HCT116 (cell line): ENCODE measurements around the gene CTNNB1. TPM values are rescaled to one million over a fixed set of nuclear protein-coding genes. Genes with fewer than 3 reads are reported as not detected.
A peak's percentile ranks its signal among the peaks of the same experiment; 100 is the strongest.

ENCODE experiments used
- ATAC-seq: fragments of 200-7000 bp; cut with Tn5 transposase; 2 replicates; pipeline ENCODE4 v1.9.1; 2020; ENCODE audit warnings: mild to moderate bottlenecking, moderate library complexity
- BruUV-seq: library from RNA; stranded (reverse); fragments of 400-500 nt; replicated peaks from 2 replicates; lab custom pipeline; 2021; lab: Mats Ljungman, UMichigan
- CTCF ChIA-PET: fragments of 300-600 bp; sonication (Branson Sonifier 250); formaldehyde crosslinking; loops from one replicate; lab custom pipeline; 2021; ENCODE audit warnings: antibody characterized with exemption; lab: Charles Lee
- POLR2A ChIA-PET: fragments of 300-600, 350-600 bp; sonication (Branson Sonifier 250); formaldehyde crosslinking; loops from one replicate; lab custom pipeline; 2021; ENCODE audit warnings: antibody characterized with exemption; lab: Charles Lee
- RAD21 ChIA-PET, 2 experiments: fragments of 300-600 bp; sonication (Branson Sonifier 250); formaldehyde crosslinking; loops; one replicate each; lab custom pipeline; 2023; ENCODE audit warnings: low total read pairs in 2 of 2; ENCODE audit not compliant: uncharacterized antibody in 2 of 2, unreplicated experiment in 2 of 2, low non-redundant PET in 1 of 2; lab: Charles Lee
- DNase-seq: peaks from one replicate; pipeline ENCODE4 v3.0.0-alpha.2; 2010; ENCODE audit warnings: low read depth, low spot score
- H2AFZ ChIP-seq: fragments of 200-600 bp; shearing (Covaris generic), sonication (generic); 2 replicates; pipeline ENCODE4 v1.6.1; 2017; ENCODE audit warnings: low read depth, mixed run types, mixed read lengths, antibody characterized with exemption, low read length; ENCODE audit not compliant: poor library complexity, severe bottlenecking
- H3K27ac ChIP-seq: 2 replicates; pipeline ENCODE4 v1.5.1; 2012; ENCODE audit warnings: low read depth, low read length
- H3K27me3 ChIP-seq: fragments of 200-600 bp; sonication (generic); 2 replicates; pipeline ENCODE4 v1.6.1; 2016; ENCODE audit warnings: mixed run types, low read length, mixed read lengths; ENCODE audit not compliant: insufficient read depth
- H3K36me3 ChIP-seq, 2 experiments: fragments of 200-500 bp in 1 of 2; fragments of 200-600 bp in 1 of 2; sonication (Bioruptor generic) in 1 of 2; sonication (generic) in 1 of 2; 2 replicates each; pipeline versions ENCODE4 v1.5.1 to v1.6.1; 2014 to 2016; ENCODE audit warnings: low read length in 2 of 2, inconsistent platforms in 1 of 2, mixed read lengths in 1 of 2, mixed run types in 1 of 2; ENCODE audit not compliant: insufficient read depth in 2 of 2, control insufficient read depth in 1 of 2
- H3K4me1 ChIP-seq, 2 experiments: fragments of 200-600 bp in 1 of 2; sonication (generic) in 1 of 2; 2 replicates each; pipeline versions ENCODE4 v1.5.1 to v1.6.1; 2012 to 2017; ENCODE audit warnings: low read length in 2 of 2, inconsistent platforms in 1 of 2, mild to moderate bottlenecking in 1 of 2, mixed read lengths in 1 of 2, mixed run types in 1 of 2, moderate library complexity in 1 of 2; ENCODE audit not compliant: insufficient read depth in 2 of 2, control insufficient read depth in 1 of 2
- H3K4me2 ChIP-seq: fragments of 200-600 bp; sonication (generic); 2 replicates; pipeline ENCODE4 v1.6.1; 2017; ENCODE audit warnings: mixed run types, low read length, mixed read lengths
- H3K4me3 ChIP-seq, 2 experiments: fragments of 200-600 bp in 1 of 2; sonication (generic) in 1 of 2; replicated peaks in 1 of 2; 2 replicates each; pipeline ENCODE4 v1.5.1; 2011 to 2016; ENCODE audit warnings: low read length in 2 of 2, control low read depth in 1 of 2, low read depth in 1 of 2, mild to moderate bottlenecking in 1 of 2, mixed read lengths in 1 of 2, mixed run types in 1 of 2
- H3K79me2 ChIP-seq: fragments of 200-600 bp; sonication (generic); 2 replicates; pipeline ENCODE4 v1.6.1; 2017; ENCODE audit warnings: mild to moderate bottlenecking, mixed run types, low read length, moderate library complexity, mixed read lengths; ENCODE audit not compliant: insufficient read depth
- H3K9ac ChIP-seq: fragments of 200-600 bp; sonication (generic); 2 replicates; pipeline ENCODE4 v1.6.1; 2016; ENCODE audit warnings: low read length, mixed read lengths
- H3K9me2 ChIP-seq: fragments of 200-600 bp; sonication (generic), shearing (Covaris generic); 2 replicates; pipeline ENCODE4 v1.6.1; 2017; ENCODE audit warnings: mixed run types, mild to moderate bottlenecking, moderate library complexity; ENCODE audit not compliant: insufficient read depth
- H3K9me3 ChIP-seq, 2 experiments: fragments of 200-500 bp in 1 of 2; fragments of 200-600 bp in 1 of 2; sonication (Bioruptor generic) in 1 of 2; sonication (generic) in 1 of 2; 2 replicates each; pipeline ENCODE4 v1.6.1; 2014 to 2017; ENCODE audit warnings: low read length in 2 of 2, mixed read lengths in 2 of 2, inconsistent platforms in 1 of 2, low read depth in 1 of 2, mild to moderate bottlenecking in 1 of 2, mixed run types in 1 of 2, moderate library complexity in 1 of 2; ENCODE audit not compliant: control insufficient read depth in 1 of 2, insufficient read depth in 1 of 2
- H4K20me1 ChIP-seq: fragments of 200-600 bp; sonication (generic), shearing (Covaris generic); 2 replicates; pipeline ENCODE4 v1.6.1; 2017; ENCODE audit warnings: mixed run types, mild to moderate bottlenecking, moderate library complexity; ENCODE audit not compliant: insufficient read depth
- CBX3 ChIP-seq: IDR thresholded peaks from 2 replicates; pipeline ENCODE4 v1.6.1; 2012; ENCODE audit warnings: low read depth
- EGR1 ChIP-seq: IDR thresholded peaks from 2 replicates; pipeline ENCODE4 v1.6.1; 2012; ENCODE audit warnings: low read depth
- ELF1 ChIP-seq: IDR thresholded peaks from 2 replicates; pipeline ENCODE4 v1.6.1; 2012; ENCODE audit warnings: low read depth, borderline replicate concordance
- EZH2phosphoT487 ChIP-seq: fragments of 200-600 bp; IDR thresholded peaks from 2 replicates; pipeline ENCODE4 v1.6.1; 2018; ENCODE audit warnings: antibody characterized with exemption, borderline replicate concordance
- FOSL1 ChIP-seq: IDR thresholded peaks from 2 replicates; pipeline ENCODE4 v1.6.1; 2012; ENCODE audit warnings: low read depth
- SIN3A ChIP-seq: IDR thresholded peaks from 2 replicates; pipeline ENCODE4 v1.6.1; 2012; ENCODE audit warnings: low read depth
- SP1 ChIP-seq: IDR thresholded peaks from 2 replicates; pipeline ENCODE4 v1.6.1; 2012; ENCODE audit warnings: low read depth
- SRF ChIP-seq: IDR thresholded peaks from 2 replicates; pipeline ENCODE4 v1.6.1; 2012; ENCODE audit warnings: low read depth
- TCF7L2 ChIP-seq: IDR thresholded peaks from 2 replicates; pipeline ENCODE4 v1.7.0; 2011; ENCODE audit warnings: borderline replicate concordance, inconsistent platforms; ENCODE audit not compliant: insufficient read depth, insufficient read length; ENCODE audit errors: extremely low read depth
- YY1 ChIP-seq: IDR thresholded peaks from 2 replicates; pipeline ENCODE4 v1.6.1; 2011; ENCODE audit warnings: low read length, low read depth, moderate library complexity, mild to moderate bottlenecking; ENCODE audit not compliant: insufficient replicate concordance; ENCODE audit errors: extremely low read depth
- ZFX ChIP-seq: fragments of 450-650 bp; IDR thresholded peaks from 2 replicates; pipeline ENCODE4 v1.6.1; 2017
- intact Hi-C: fragments of 100-400 bp; cut with micrococcal nuclease; formaldehyde crosslinking; loops from 2 replicates; pipeline ENCODE4 v1.10.0; 2022
- total RNA-seq: library from RNA; stranded (reverse); gene quantifications from one replicate; pipeline ENCODE4 v1.2.1, GENCODE V29; 2021; ENCODE audit not compliant: unreplicated experiment
- TF ChIP-seq, protein P1 (sequence below): IDR thresholded peaks from 2 replicates; pipeline ENCODE4 v1.6.1; 2012
- TF ChIP-seq, protein P2 (sequence below): IDR thresholded peaks from 2 replicates; pipeline ENCODE4 v1.6.1; 2012; ENCODE audit warnings: low read depth
- TF ChIP-seq, protein P3 (sequence below), 3 experiments: fragments of 200-600 bp in 1 of 3; sonication (generic) in 1 of 3; IDR thresholded peaks in 2 of 3; conservative IDR thresholded peaks in 1 of 3; 2 replicates each; pipeline ENCODE4 v1.5.1; 2012 to 2017; ENCODE audit warnings: low read depth in 2 of 3, low read length in 2 of 3, antibody characterized with exemption in 1 of 3, borderline replicate concordance in 1 of 3, control low read depth in 1 of 3, mild to moderate bottlenecking in 1 of 3, mixed read lengths in 1 of 3, mixed run types in 1 of 3, moderate library complexity in 1 of 3; ENCODE audit not compliant: insufficient read depth in 1 of 3

The CTNNB1 gene
- total RNA-seq, 1 experiment from 2014 or later, result 265 TPM

DNA sequence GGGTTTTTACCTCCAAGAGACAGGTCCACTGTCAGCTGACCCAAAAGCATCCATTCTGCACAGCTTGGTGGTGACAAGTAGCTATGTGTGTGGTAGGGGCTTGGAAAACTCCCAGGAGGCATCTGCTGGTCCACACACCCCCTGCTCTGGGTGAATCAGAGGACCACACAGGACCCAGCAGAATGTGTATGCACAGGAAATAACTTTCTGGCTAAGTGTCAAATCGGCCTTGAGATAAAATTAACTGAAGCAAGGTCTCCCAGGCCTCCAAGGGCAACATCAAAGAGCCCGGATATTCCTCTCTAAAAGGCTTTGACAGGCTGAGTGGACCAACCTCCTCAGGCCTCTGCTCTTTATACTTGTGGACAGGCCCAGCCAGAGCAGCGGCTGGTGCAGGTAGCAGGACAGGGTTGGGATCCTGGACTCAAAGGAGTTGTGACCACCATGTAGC lies 66.5 kb downstream of the CTNNB1 start:
- no peaks in the 10 kb centered on the region for H3K79me2 ChIP-seq
- TF ChIP-seq TCF7L2 (peak; percentile 94), ZFX (no peak)
- TF ChIP-seq, protein P1, sequence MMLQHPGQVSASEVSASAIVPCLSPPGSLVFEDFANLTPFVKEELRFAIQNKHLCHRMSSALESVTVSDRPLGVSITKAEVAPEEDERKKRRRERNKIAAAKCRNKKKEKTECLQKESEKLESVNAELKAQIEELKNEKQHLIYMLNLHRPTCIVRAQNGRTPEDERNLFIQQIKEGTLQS, result no peak
- H3K9me3 ChIP-seq, result no peaks in the 10 kb centered on the region
- no peaks in the 10 kb centered on the region for H3K27me3 ChIP-seq
- H3K36me3 ChIP-seq, result no peaks in the 10 kb centered on the region
- H3K4me2 ChIP-seq, result peak overlapping the region; percentile 48
- no peak for DNase-seq
- ATAC-seq, result no peak
- BruUV-seq, result no TSS peak
- intact Hi-C loops, result no loop called here
- H3K27ac ChIP-seq, result no peak overlapping the region
- no peak overlapping the region for H3K9ac ChIP-seq
- ChIA-PET CTCF (no interaction called here), POLR2A (no interaction called here), RAD21 (no interaction called here)
- H3K9me2 ChIP-seq, result no peaks in the 10 kb centered on the region
- H2AFZ ChIP-seq, result peak overlapping the region; percentile 30
- H3K4me1 ChIP-seq, result peaks cover 28 to 45% of the 10 kb centered on the region in 2 experiments
- H3K4me3 ChIP-seq, result no peak overlapping the region
- no peaks in the 10 kb centered on the region for H4K20me1 ChIP-seq

DNA sequence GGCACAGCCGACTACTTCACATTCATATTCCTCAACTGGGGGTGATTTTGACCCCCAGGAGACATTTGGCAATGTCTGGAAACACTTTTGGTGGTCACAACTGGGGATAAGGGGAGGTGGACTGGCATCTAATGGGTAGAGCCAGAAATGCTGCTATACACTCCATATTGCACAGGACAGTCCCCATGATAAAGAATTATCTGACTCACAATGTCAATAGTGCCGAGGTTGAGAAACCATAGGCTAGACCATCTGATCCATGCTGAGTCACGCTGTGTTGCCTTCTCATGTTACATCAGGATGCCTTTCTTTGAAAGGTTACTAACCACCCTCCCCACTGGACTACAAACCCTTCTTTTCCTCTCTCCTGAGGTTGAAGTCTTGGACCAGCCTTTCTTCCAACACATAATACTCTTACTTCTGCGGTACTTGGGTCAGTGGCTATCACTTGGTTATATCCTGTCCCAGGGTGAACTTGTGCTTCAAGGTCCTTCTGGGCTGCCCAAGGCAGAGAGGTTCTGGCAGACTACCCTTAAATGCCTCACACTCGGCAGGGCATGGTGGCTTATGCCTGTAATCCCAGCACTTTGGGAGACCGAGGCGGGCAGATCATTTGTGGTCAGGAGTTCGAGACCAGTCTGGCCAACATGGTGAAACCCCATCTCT lies 68.8 kb downstream of the CTNNB1 start:
- ChIA-PET POLR2A (no interaction called here), CTCF (no interaction called here), RAD21 (no interaction called here)
- H3K4me2 ChIP-seq, result peak overlapping the region; percentile 85
- H2AFZ ChIP-seq, result no peak overlapping the region
- H3K9me3 ChIP-seq, result no peaks in the 10 kb centered on the region
- BruUV-seq, result no TSS peak
- H3K27ac ChIP-seq, result peak overlapping the region; percentile 4; the same call in 1 of the 2 replicates
- no peaks in the 10 kb centered on the region for H3K27me3 ChIP-seq
- H3K79me2 ChIP-seq, result no peaks in the 10 kb centered on the region
- no peaks in the 10 kb centered on the region for H3K36me3 ChIP-seq
- peak; percentile 86 for DNase-seq
- ATAC-seq, result peak; percentile 88
- no peaks in the 10 kb centered on the region for H4K20me1 ChIP-seq
- peak overlapping the region in 1 of 2 experiments; percentile 41; a peak in 1 of 4 replicates for H3K4me3 ChIP-seq
- H3K9ac ChIP-seq, result no peak overlapping the region
- H3K4me1 ChIP-seq, result peaks cover 28 to 45% of the 10 kb centered on the region in 2 experiments
- intact Hi-C loops, result no loop called here
- no peaks in the 10 kb centered on the region for H3K9me2 ChIP-seq
- TF ChIP-seq FOSL1, result peak; percentile 94
- no peak; the same call in 1 of the 2 replicates for TF ChIP-seq CBX3
- TF ChIP-seq ELF1, result no peak
- TF ChIP-seq, protein P1, result no peak
- TF ChIP-seq, protein P2, sequence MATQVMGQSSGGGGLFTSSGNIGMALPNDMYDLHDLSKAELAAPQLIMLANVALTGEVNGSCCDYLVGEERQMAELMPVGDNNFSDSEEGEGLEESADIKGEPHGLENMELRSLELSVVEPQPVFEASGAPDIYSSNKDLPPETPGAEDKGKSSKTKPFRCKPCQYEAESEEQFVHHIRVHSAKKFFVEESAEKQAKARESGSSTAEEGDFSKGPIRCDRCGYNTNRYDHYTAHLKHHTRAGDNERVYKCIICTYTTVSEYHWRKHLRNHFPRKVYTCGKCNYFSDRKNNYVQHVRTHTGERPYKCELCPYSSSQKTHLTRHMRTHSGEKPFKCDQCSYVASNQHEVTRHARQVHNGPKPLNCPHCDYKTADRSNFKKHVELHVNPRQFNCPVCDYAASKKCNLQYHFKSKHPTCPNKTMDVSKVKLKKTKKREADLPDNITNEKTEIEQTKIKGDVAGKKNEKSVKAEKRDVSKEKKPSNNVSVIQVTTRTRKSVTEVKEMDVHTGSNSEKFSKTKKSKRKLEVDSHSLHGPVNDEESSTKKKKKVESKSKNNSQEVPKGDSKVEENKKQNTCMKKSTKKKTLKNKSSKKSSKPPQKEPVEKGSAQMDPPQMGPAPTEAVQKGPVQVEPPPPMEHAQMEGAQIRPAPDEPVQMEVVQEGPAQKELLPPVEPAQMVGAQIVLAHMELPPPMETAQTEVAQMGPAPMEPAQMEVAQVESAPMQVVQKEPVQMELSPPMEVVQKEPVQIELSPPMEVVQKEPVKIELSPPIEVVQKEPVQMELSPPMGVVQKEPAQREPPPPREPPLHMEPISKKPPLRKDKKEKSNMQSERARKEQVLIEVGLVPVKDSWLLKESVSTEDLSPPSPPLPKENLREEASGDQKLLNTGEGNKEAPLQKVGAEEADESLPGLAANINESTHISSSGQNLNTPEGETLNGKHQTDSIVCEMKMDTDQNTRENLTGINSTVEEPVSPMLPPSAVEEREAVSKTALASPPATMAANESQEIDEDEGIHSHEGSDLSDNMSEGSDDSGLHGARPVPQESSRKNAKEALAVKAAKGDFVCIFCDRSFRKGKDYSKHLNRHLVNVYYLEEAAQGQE, result no peak
- TF ChIP-seq, protein P3, sequence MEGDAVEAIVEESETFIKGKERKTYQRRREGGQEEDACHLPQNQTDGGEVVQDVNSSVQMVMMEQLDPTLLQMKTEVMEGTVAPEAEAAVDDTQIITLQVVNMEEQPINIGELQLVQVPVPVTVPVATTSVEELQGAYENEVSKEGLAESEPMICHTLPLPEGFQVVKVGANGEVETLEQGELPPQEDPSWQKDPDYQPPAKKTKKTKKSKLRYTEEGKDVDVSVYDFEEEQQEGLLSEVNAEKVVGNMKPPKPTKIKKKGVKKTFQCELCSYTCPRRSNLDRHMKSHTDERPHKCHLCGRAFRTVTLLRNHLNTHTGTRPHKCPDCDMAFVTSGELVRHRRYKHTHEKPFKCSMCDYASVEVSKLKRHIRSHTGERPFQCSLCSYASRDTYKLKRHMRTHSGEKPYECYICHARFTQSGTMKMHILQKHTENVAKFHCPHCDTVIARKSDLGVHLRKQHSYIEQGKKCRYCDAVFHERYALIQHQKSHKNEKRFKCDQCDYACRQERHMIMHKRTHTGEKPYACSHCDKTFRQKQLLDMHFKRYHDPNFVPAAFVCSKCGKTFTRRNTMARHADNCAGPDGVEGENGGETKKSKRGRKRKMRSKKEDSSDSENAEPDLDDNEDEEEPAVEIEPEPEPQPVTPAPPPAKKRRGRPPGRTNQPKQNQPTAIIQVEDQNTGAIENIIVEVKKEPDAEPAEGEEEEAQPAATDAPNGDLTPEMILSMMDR (IDR thresholded peaks at IDR 0.05 in 2 of 3, conservative IDR thresholded peaks at IDR 0.05 in 1 of 3; ENCODE audit: borderline replicate concordance in 1 of 3, insufficient read depth in 1 of 3, low read depth in 2 of 3, low read length in 2 of 3), result no peak
- TF ChIP-seq SP1, result peak; percentile 80
- no peak for TF ChIP-seq ZFX
- no peak for TF ChIP-seq EZH2phosphoT487
- TF ChIP-seq SIN3A, result peak; percentile 21; the same call in 1 of the 2 replicates
- TF ChIP-seq SRF, result no peak
- peak; percentile 22 for TF ChIP-seq YY1
- TF ChIP-seq EGR1, result no peak
